ENCODE measurements around the gene ZFP91.

- TF ChIP-seq POLR2AphosphoS5 (IDR thresholded peaks at IDR 0.05; ENCODE audit: low read depth, low read length) (no peak), POLR2A (IDR thresholded peaks at IDR 0.05; ENCODE audit: low read depth, low read length) (no peak)
Measured at GRCh38 chr11:58531865-58532341, 47.0 kb upstream of the ZFP91 start.
